PC-3 (cell line): ENCODE data around the gene NOSIP. TPM values are rescaled to one million over a fixed set of nuclear protein-coding genes. Genes with fewer than 3 reads are reported as not detected.
A peak's percentile ranks its signal among the peaks of the same experiment; 100 is the strongest.
"Not testable (repeated sequence)": the region's sequence is repeated elsewhere in the genome, so short reads cannot be mapped to it uniquely, and the experiment has no call there.

Source experiments
- ATAC-seq: fragments of 200-7000 bp; cut with Tn5 transposase; 2 replicates; pipeline ENCODE4 v1.9.1; 2020; ENCODE audit warnings: mild to moderate bottlenecking, moderate library complexity
- BruUV-seq: library from RNA; stranded (reverse); fragments of 400-500 nt; replicated peaks from 2 replicates; lab custom pipeline; 2021; lab: Mats Ljungman, UMichigan
- CTCF ChIA-PET: fragments of 300-600 bp; sonication (Branson Sonifier 250); formaldehyde crosslinking; loops from one replicate; lab custom pipeline; 2022; ENCODE audit warnings: antibody characterized with exemption; lab: Charles Lee
- POLR2A ChIA-PET: fragments of 300-600 bp; sonication (Branson Sonifier 250); formaldehyde crosslinking; loops from one replicate; lab custom pipeline; 2022; ENCODE audit warnings: antibody characterized with exemption; ENCODE audit not compliant: unreplicated experiment; lab: Charles Lee
- DNase-seq: peaks from one replicate; pipeline ENCODE4 v3.0.0-alpha.2; 2015
- H2AFZ ChIP-seq: fragments of 300-600 bp; sonication (generic); 2 replicates; pipeline ENCODE4 v1.6.0; 2016; ENCODE audit warnings: antibody characterized with exemption, low read length
- H3F3A ChIP-seq: fragments of 300-600 bp; sonication (generic); one replicate; pipeline ENCODE4 v1.6.0; 2017; ENCODE audit warnings: antibody characterized with exemption, low read length, control low read depth, mild to moderate bottlenecking; ENCODE audit not compliant: unreplicated experiment
- H3K27ac ChIP-seq: fragments of 300-600 bp; sonication (generic); 2 replicates; pipeline ENCODE4 v1.5.1; 2016; ENCODE audit warnings: mild to moderate bottlenecking, low read length
- H3K27me3 ChIP-seq: fragments of 300-600 bp; sonication (generic); 2 replicates; pipeline ENCODE4 v1.6.1; 2016; ENCODE audit warnings: low read length, mixed read lengths
- H3K36me3 ChIP-seq: fragments of 300-600 bp; sonication (generic); 2 replicates; pipeline ENCODE4 v1.6.1; 2016; ENCODE audit warnings: low read depth, mixed run types, low read length, mixed read lengths
- H3K4me1 ChIP-seq: fragments of 300-600 bp; sonication (generic); 2 replicates; pipeline ENCODE4 v1.5.1; 2016; ENCODE audit warnings: low read length; ENCODE audit not compliant: insufficient read depth
- H3K4me2 ChIP-seq: fragments of 300-600 bp; sonication (generic); 2 replicates; pipeline ENCODE4 v1.6.0; 2016; ENCODE audit warnings: low read length
- H3K4me3 ChIP-seq: fragments of 300-600 bp; sonication (generic); 2 replicates; pipeline ENCODE4 v1.5.1; 2016; ENCODE audit warnings: mild to moderate bottlenecking, low read length, mixed read lengths
- H3K79me2 ChIP-seq: fragments of 300-600 bp; sonication (generic); 2 replicates; pipeline ENCODE4 v1.6.1; 2017; ENCODE audit warnings: low read length, mixed read lengths
- H3K9ac ChIP-seq: fragments of 300-600 bp; sonication (generic); 2 replicates; pipeline ENCODE4 v1.6.0; 2016; ENCODE audit warnings: mild to moderate bottlenecking, low read length
- H3K9me2 ChIP-seq: fragments of 300-600 bp; sonication (generic); replicated peaks from 2 replicates; pipeline ENCODE4 v1.6.1; 2016; ENCODE audit warnings: mixed run types, low read length, mixed read lengths
- H3K9me3 ChIP-seq: fragments of 300-600 bp; sonication (generic); 2 replicates; pipeline ENCODE4 v1.6.1; 2016; ENCODE audit warnings: low read length, mixed read lengths
- H4K20me1 ChIP-seq: fragments of 300-600 bp; sonication (generic); 2 replicates; pipeline ENCODE4 v1.6.1; 2016; ENCODE audit warnings: low read length, mixed read lengths
- EZH2 ChIP-seq: fragments of 300-600 bp; sonication (generic); IDR thresholded peaks from one replicate; pipeline ENCODE4 v1.6.1; 2017; ENCODE audit warnings: antibody characterized with exemption, mild to moderate bottlenecking, low read length; ENCODE audit not compliant: unreplicated experiment
- EZH2phosphoT487 ChIP-seq: fragments of 300-600 bp; sonication (generic); IDR thresholded peaks from 2 replicates; pipeline ENCODE4 v1.6.1; 2018; ENCODE audit warnings: mild to moderate bottlenecking, antibody characterized with exemption, low read length, borderline replicate concordance
- intact Hi-C: fragments of 100-400 bp; cut with micrococcal nuclease; formaldehyde crosslinking; loops from 2 replicates; pipeline ENCODE4 v1.9.0; 2023
- total RNA-seq: library from RNA; depleted of rRNA; stranded (reverse); fragments of >200 nt; gene quantifications from 2 replicates; pipeline ENCODE4 v1.2.3, GENCODE V29; 2014
- TF ChIP-seq, protein P1 (sequence below): fragments of 300-600 bp; sonication (generic); conservative IDR thresholded peaks from 2 replicates; pipeline ENCODE4 v1.5.1; 2017; ENCODE audit warnings: antibody characterized with exemption, low read depth, mild to moderate bottlenecking, low read length

Gene NOSIP
- total RNA-seq, 1 experiment from 2014 or later: 195 TPM

DNA sequence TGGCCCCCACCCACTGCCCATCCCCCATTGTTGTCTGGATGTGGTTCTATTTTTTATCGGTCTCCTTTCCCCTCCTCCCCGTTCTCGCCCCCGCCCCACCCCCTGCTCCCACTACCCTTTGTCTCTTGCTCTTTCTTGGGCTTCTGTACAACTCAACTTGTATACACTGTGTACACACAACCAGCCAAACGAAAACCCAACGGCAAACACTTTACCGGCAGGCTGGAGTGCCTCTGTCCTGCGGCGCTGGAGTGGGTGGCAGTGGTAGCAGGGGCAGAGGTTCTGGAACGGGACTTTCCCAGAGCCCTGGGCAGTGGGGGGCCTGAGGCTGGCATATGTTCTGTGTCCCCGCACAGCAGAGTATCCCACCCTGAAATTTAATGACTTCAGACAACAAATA, 45.9 kb upstream of the NOSIP start:
- CTCF ChIA-PET: no interaction called here
- ATAC-seq (no peak), DNase-seq (no peak)
- TF ChIP-seq EZH2: no peak
- no peak for TF ChIP-seq EZH2phosphoT487
- Histone ChIP-seq H2AFZ (no peak overlapping the region), H3K9me2 (no peaks in the 10 kb centered on the region), H3K27me3 (no peaks in the 10 kb centered on the region), H3F3A (no peaks in the 10 kb centered on the region), H3K27ac (no peak overlapping the region), H3K4me1 (no peaks in the 10 kb centered on the region), H3K9ac (no peak overlapping the region), H3K79me2 (no peaks in the 10 kb centered on the region), H3K4me3 (no peak overlapping the region), H3K9me3 (no peaks in the 10 kb centered on the region), H4K20me1 (no peaks in the 10 kb centered on the region), H3K4me2 (no peak overlapping the region), H3K36me3 (peaks cover 28% of the 10 kb centered on the region; the same call in 1 of the 2 replicates)
- intact Hi-C loops: no loop called here
- POLR2A ChIA-PET: no interaction called here
- no TSS peak for BruUV-seq

DNA sequence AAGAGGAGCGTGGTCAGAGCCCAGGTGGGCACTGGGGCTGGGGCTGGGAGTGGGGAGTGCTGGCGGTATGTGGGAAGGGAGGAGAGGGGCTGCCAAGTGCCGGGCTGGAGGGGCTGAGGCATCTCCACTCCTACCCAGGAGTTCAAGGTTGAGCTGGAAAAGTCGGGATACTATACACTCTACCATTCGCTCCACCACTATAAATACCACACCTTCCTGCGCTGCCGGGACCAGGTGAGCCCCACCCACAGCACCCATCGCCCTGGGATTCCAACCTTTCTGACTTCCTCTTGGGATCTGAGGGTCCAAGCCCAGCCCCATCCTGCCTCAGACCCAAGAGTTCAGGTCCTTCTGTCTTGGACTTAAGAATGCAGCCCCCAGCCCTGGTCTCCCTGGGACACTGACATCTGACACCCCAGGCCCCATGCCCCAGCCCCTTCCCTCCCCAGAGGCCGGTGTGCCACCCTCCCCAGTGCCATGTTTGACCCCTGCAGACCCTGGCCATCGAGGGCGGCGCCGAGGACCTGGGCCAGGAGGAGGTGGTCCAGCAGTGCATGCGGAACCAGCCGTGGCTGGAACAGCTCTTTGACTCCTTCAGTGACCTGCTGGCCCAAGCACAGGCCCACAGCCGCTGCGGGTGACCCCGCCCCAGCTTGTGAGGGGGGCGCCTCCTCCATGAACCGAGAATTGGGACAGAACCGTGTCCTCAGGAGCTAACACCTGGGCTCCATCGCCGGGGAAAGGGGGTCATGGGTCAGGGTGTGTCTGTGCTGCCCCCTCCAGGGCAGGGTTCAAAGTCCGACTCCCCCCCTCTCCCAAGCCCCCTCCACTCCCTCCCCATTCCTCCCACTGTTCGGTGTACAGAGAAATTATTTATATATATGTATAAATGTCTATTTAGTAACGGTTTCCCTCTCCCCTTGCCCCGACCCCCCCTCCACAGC, 44.9 kb upstream of the NOSIP start:
- H4K20me1 ChIP-seq: 0 out of 2 replicates have a peak, but pooled peaks cover under 1% of the 10 kb centered on the region
- POLR2A ChIA-PET: no interaction called here
- intact Hi-C loops: no loop called here
- peaks cover 31% of the 10 kb centered on the region; the same call in 1 of the 2 replicates for H3K36me3 ChIP-seq
- H3K4me3 ChIP-seq: no peak overlapping the region
- BruUV-seq: TSS peak; percentile 13
- ATAC-seq (no peak; the same call in 1 of the 2 replicates), DNase-seq (no peak)
- H2AFZ ChIP-seq: no peak overlapping the region
- no peaks in the 10 kb centered on the region for H3K4me1 ChIP-seq
- no peaks in the 10 kb centered on the region for H3K27me3 ChIP-seq
- no peak overlapping the region for H3K4me2 ChIP-seq
- H3K27ac ChIP-seq: no peak overlapping the region
- CTCF ChIA-PET: no interaction called here
- H3K79me2 ChIP-seq: no peaks in the 10 kb centered on the region
- TF ChIP-seq, protein P1, sequence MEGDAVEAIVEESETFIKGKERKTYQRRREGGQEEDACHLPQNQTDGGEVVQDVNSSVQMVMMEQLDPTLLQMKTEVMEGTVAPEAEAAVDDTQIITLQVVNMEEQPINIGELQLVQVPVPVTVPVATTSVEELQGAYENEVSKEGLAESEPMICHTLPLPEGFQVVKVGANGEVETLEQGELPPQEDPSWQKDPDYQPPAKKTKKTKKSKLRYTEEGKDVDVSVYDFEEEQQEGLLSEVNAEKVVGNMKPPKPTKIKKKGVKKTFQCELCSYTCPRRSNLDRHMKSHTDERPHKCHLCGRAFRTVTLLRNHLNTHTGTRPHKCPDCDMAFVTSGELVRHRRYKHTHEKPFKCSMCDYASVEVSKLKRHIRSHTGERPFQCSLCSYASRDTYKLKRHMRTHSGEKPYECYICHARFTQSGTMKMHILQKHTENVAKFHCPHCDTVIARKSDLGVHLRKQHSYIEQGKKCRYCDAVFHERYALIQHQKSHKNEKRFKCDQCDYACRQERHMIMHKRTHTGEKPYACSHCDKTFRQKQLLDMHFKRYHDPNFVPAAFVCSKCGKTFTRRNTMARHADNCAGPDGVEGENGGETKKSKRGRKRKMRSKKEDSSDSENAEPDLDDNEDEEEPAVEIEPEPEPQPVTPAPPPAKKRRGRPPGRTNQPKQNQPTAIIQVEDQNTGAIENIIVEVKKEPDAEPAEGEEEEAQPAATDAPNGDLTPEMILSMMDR: no peak
- TF ChIP-seq EZH2phosphoT487: no peak
- no peak for TF ChIP-seq EZH2
- H3K9me2 ChIP-seq: no peaks in the 10 kb centered on the region
- no peak overlapping the region for H3K9ac ChIP-seq
- H3K9me3 ChIP-seq: no peaks in the 10 kb centered on the region
- H3F3A ChIP-seq: no peaks in the 10 kb centered on the region

DNA sequence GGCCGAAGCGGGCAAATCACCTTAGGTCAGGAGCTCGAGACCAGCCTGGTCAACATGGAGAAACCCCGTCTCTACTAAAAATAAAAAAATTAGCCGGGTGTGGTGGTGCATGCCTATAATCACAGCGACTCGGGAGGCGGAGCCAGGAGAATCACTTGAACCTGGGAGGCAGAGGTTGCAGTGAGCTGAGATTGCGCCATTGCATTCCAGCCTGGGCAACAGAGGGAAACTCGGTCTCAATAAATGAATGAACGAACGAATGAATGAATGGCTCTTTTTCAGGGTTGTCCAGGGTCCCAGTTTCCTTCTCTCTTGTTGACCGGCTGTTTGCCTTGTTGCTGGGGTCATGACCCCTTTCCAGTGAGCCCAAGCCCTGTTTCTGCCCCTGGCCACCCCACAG, 37.5 kb upstream of the NOSIP start:
- intact Hi-C loops, H2AFZ ChIP-seq, DNase-seq, H3K9ac ChIP-seq, CTCF ChIA-PET, ATAC-seq, H3K4me2 ChIP-seq, BruUV-seq, H3K9me3 ChIP-seq, H3K9me2 ChIP-seq, H3F3A ChIP-seq, H3K27ac ChIP-seq, H3K27me3 ChIP-seq, H3K4me3 ChIP-seq, H4K20me1 ChIP-seq: not testable (repeated sequence)
- Histone ChIP-seq H3K4me1 (peaks cover 22% of the 10 kb centered on the region), H3K79me2 (peaks cover 12% of the 10 kb centered on the region), H3K36me3 (peaks cover 41% of the 10 kb centered on the region)
- POLR2A ChIA-PET: interaction anchor here (0.8 kb wide), 1 partner anchor 22 kb away, joined by 4 read pairs; the partner anchor contains the start of gene RRAS
